ENCODE data around the gene WDR75. TPM values are rescaled to one million over a fixed set of nuclear protein-coding genes. Genes with fewer than 3 reads are reported as not detected.
A peak's percentile ranks its signal among the peaks of the same experiment; 100 is the strongest.

The WDR75 gene
- total RNA-seq, 1 donor from 2014 or later: 46.8 TPM

- TF ChIP-seq CTCF (IDR thresholded peaks at IDR 0.05; ENCODE audit: insufficient read depth, low read length, poor library complexity, severe bottlenecking): no peak
- Histone ChIP-seq H3K36me3 (ENCODE audit: control insufficient read depth, insufficient read depth, low read length) (no peaks in the 10 kb centered on the region), H3K4me3 (ENCODE audit: low read depth, low read length) (no peak overlapping the region), H3K27me3 (ENCODE audit: control insufficient read depth, insufficient read depth, low read length) (no peaks in the 10 kb centered on the region)
- DNase-seq (ENCODE audit: low read depth): no peak
Observed at GRCh38 chr2:189500456-189501160, 59.3 kb downstream of the WDR75 start.

GRCh38 chr2:189501487-189501886 is 60.2 kb downstream of the WDR75 start:
- no peaks in the 10 kb centered on the region for H3K36me3 ChIP-seq (ENCODE audit: control insufficient read depth, insufficient read depth, low read length)
- TF ChIP-seq CTCF (IDR thresholded peaks at IDR 0.05; ENCODE audit: insufficient read depth, low read length, poor library complexity, severe bottlenecking): no peak
- no peaks in the 10 kb centered on the region for H3K27me3 ChIP-seq (ENCODE audit: control insufficient read depth, insufficient read depth, low read length)
- DNase-seq (ENCODE audit: low read depth): no peak
- no peak overlapping the region for H3K4me3 ChIP-seq (ENCODE audit: low read depth, low read length)

GRCh38 chr2:189502714-189503113 is 61.4 kb downstream of the WDR75 start:
- no peak overlapping the region for H3K4me3 ChIP-seq (ENCODE audit: low read depth, low read length)
- no peaks in the 10 kb centered on the region for H3K27me3 ChIP-seq (ENCODE audit: control insufficient read depth, insufficient read depth, low read length)
- no peak for TF ChIP-seq CTCF (IDR thresholded peaks at IDR 0.05; ENCODE audit: insufficient read depth, low read length, poor library complexity, severe bottlenecking)
- H3K36me3 ChIP-seq (ENCODE audit: control insufficient read depth, insufficient read depth, low read length): no peaks in the 10 kb centered on the region
- DNase-seq (ENCODE audit: low read depth): no peak

GRCh38 chr2:189504238-189504637 is 63.0 kb downstream of the WDR75 start:
- no peaks in the 10 kb centered on the region for H3K27me3 ChIP-seq (ENCODE audit: control insufficient read depth, insufficient read depth, low read length)
- H3K4me3 ChIP-seq (ENCODE audit: low read depth, low read length): no peak overlapping the region
- no peak for DNase-seq (ENCODE audit: low read depth)
- no peaks in the 10 kb centered on the region for H3K36me3 ChIP-seq (ENCODE audit: control insufficient read depth, insufficient read depth, low read length)
- no peak for TF ChIP-seq CTCF (IDR thresholded peaks at IDR 0.05; ENCODE audit: insufficient read depth, low read length, poor library complexity, severe bottlenecking)

- no peak for TF ChIP-seq CTCF (IDR thresholded peaks at IDR 0.05; ENCODE audit: insufficient read depth, low read length, poor library complexity, severe bottlenecking)
- Histone ChIP-seq H3K36me3 (ENCODE audit: control insufficient read depth, insufficient read depth, low read length) (no peaks in the 10 kb centered on the region), H3K4me3 (ENCODE audit: low read depth, low read length) (no peak overlapping the region), H3K27me3 (ENCODE audit: control insufficient read depth, insufficient read depth, low read length) (no peaks in the 10 kb centered on the region)
- no peak for DNase-seq (ENCODE audit: low read depth)
Observed at GRCh38 chr2:189505492-189505891, 64.2 kb downstream of the WDR75 start.

- TF ChIP-seq CTCF (IDR thresholded peaks at IDR 0.05; ENCODE audit: insufficient read depth, low read length, poor library complexity, severe bottlenecking): no peak
- DNase-seq (ENCODE audit: low read depth): peak; percentile 5
- Histone ChIP-seq H3K4me3 (ENCODE audit: low read depth, low read length) (no peak overlapping the region), H3K36me3 (ENCODE audit: control insufficient read depth, insufficient read depth, low read length) (no peaks in the 10 kb centered on the region), H3K27me3 (ENCODE audit: control insufficient read depth, insufficient read depth, low read length) (no peaks in the 10 kb centered on the region)
Observed at GRCh38 chr2:189506514-189506976, 65.3 kb downstream of the WDR75 start.

All from kidney epithelial cell (primary cell).